ENCODE data around the gene JARID2. TPM values are rescaled to one million over a fixed set of nuclear protein-coding genes. Genes with fewer than 3 reads are reported as not detected.

Gene JARID2
- polyA plus RNA-seq, 1 donor from 2014 or later = 25.5 TPM

- TF ChIP-seq POLR2AphosphoS5 (IDR thresholded peaks at IDR 0.05) (no peak), MXI1 (conservative IDR thresholded peaks at IDR 0.05; ENCODE audit: poor library complexity, severe bottlenecking) (no peak), EP300 (conservative IDR thresholded peaks at IDR 0.05; ENCODE audit: poor library complexity, severe bottlenecking) (no peak), RAD21 (conservative IDR thresholded peaks at IDR 0.05) (no peak), REST (IDR thresholded peaks at IDR 0.05; ENCODE audit: borderline replicate concordance) (no peak), EZH2 (IDR thresholded peaks at IDR 0.05; ENCODE audit: borderline replicate concordance, insufficient read depth, low read length, poor library complexity, severe bottlenecking) (no peak), CTCF (IDR thresholded peaks at IDR 0.05; ENCODE audit: poor library complexity, severe bottlenecking) (no peak), TAF1 (IDR thresholded peaks at IDR 0.05; ENCODE audit: low read depth) (no peak), SMC3 (conservative IDR thresholded peaks at IDR 0.05; ENCODE audit: poor library complexity) (no peak)
Measured at GRCh38 chr6:15357782-15358181, 111.9 kb downstream of the JARID2 start.

GRCh38 chr6:15358579-15359327 lies 112.9 kb downstream of the JARID2 start:
- Histone ChIP-seq H3K27ac (ENCODE audit: low read length) (peak overlapping the region; percentile 18), H4K20me1 (ENCODE audit: insufficient read depth) (no peaks in the 10 kb centered on the region), H3K9ac (ENCODE audit: low read length) (no peak overlapping the region), H3F3A (ENCODE audit: insufficient read depth, low read length, poor library complexity, severe bottlenecking) (no peaks in the 10 kb centered on the region), H3K79me2 (replicated peaks; ENCODE audit: insufficient read depth, low read length) (peaks cover 55% of the 10 kb centered on the region), H3K9me2 (ENCODE audit: insufficient read depth, low read length) (no peaks in the 10 kb centered on the region), H3K4me3 (ENCODE audit: low read length) (peak overlapping the region; percentile 16), H3K36me3 (ENCODE audit: insufficient read depth, low read length) (no peaks in the 10 kb centered on the region), H3K27me3 (ENCODE audit: insufficient read depth, low read depth, low read length) (no peaks in the 10 kb centered on the region), H3K9me3 (ENCODE audit: low read length) (no peaks in the 10 kb centered on the region), H2AFZ (ENCODE audit: low read depth, low read length) (no peak overlapping the region), H3K4me2 (ENCODE audit: low read length) (peak overlapping the region; percentile 6)
- TF ChIP-seq MXI1 (conservative IDR thresholded peaks at IDR 0.05; ENCODE audit: poor library complexity, severe bottlenecking) (no peak), SMC3 (conservative IDR thresholded peaks at IDR 0.05; ENCODE audit: poor library complexity) (no peak), TAF1 (IDR thresholded peaks at IDR 0.05; ENCODE audit: low read depth) (no peak), REST (IDR thresholded peaks at IDR 0.05; ENCODE audit: borderline replicate concordance) (no peak), CTCF (IDR thresholded peaks at IDR 0.05; ENCODE audit: poor library complexity, severe bottlenecking) (no peak), EP300 (conservative IDR thresholded peaks at IDR 0.05; ENCODE audit: poor library complexity, severe bottlenecking) (no peak), EZH2 (IDR thresholded peaks at IDR 0.05; ENCODE audit: borderline replicate concordance, insufficient read depth, low read length, poor library complexity, severe bottlenecking) (no peak), RAD21 (conservative IDR thresholded peaks at IDR 0.05) (no peak), POLR2AphosphoS5 (IDR thresholded peaks at IDR 0.05) (no peak)

More at GRCh38 chr6:15357782-15358181, 111.9 kb downstream of the JARID2 start:
- Histone ChIP-seq H3K4me2 (ENCODE audit: low read length) (no peak overlapping the region), H2AFZ (ENCODE audit: low read depth, low read length) (no peak overlapping the region), H3F3A (ENCODE audit: insufficient read depth, low read length, poor library complexity, severe bottlenecking) (no peaks in the 10 kb centered on the region), H4K20me1 (ENCODE audit: insufficient read depth) (no peaks in the 10 kb centered on the region), H3K27ac (ENCODE audit: low read length) (no peak overlapping the region), H3K9me3 (ENCODE audit: low read length) (no peaks in the 10 kb centered on the region), H3K4me3 (ENCODE audit: low read length) (no peak overlapping the region), H3K9ac (ENCODE audit: low read length) (no peak overlapping the region), H3K36me3 (ENCODE audit: insufficient read depth, low read length) (no peaks in the 10 kb centered on the region), H3K79me2 (replicated peaks; ENCODE audit: insufficient read depth, low read length) (peaks cover 49% of the 10 kb centered on the region), H3K27me3 (ENCODE audit: insufficient read depth, low read depth, low read length) (no peaks in the 10 kb centered on the region), H3K9me2 (ENCODE audit: insufficient read depth, low read length) (no peaks in the 10 kb centered on the region)
